A549 (cell line): ENCODE data around the gene SCUBE1. TPM values are rescaled to one million over a fixed set of nuclear protein-coding genes. Genes with fewer than 3 reads are reported as not detected.

ENCODE experiments used
- ATAC-seq, 2 experiments: fragments of 200-7000 bp in 1 of 2; fragments of >200 bp in 1 of 2; cut with Nextera tagmentation in 1 of 2; cut with Tn5 transposase in 1 of 2; 3 replicates each; pipeline versions ENCODE4 v1.8.0 to v1.9.1; 2018 to 2020; ENCODE audit warnings: mild to moderate bottlenecking in 1 of 2, moderate library complexity in 1 of 2
- CTCF ChIA-PET: fragments of 300-600 bp; sonication (Branson Sonifier 250); formaldehyde crosslinking; extraction: SDS; loops from one replicate; lab custom pipeline; 2021; ENCODE audit warnings: antibody characterized with exemption, inconsistent platforms; lab: Yijun Ruan, JAX
- POLR2A ChIA-PET: fragments of 350-600 bp; formaldehyde crosslinking; extraction: SDS; loops from one replicate; lab custom pipeline; 2021; ENCODE audit warnings: antibody characterized with exemption, inconsistent platforms; lab: Yijun Ruan, JAX
- DNase-seq, 2 experiments: peaks; one replicate each; pipeline versions ENCODE4 v3.0.0 to v3.0.0-alpha.2; 2011 to 2016; ENCODE audit warnings: low read depth in 1 of 2, low spot score in 1 of 2
- FAIRE-seq: peaks from 2 replicates; lab custom pipeline; 2011; peaks lifted over from hg19 to GRCh38; lab: Jason Lieb, UNC
- H3K27ac ChIP-seq, 2 experiments: fragments of >200 bp; sonication (Bioruptor Twin); formaldehyde crosslinking; 3 replicates each; pipeline ENCODE4 v1.5.1; 2016 to 2017
- H3K4me1 ChIP-seq: fragments of >200 bp; sonication (Bioruptor Twin); formaldehyde crosslinking; 3 replicates; pipeline ENCODE4 v1.6.1; 2016
- H3K4me2 ChIP-seq: fragments of >200 bp; sonication (Bioruptor Twin); formaldehyde crosslinking; 3 replicates; pipeline ENCODE4 v1.6.1; 2016
- H3K4me3 ChIP-seq: fragments of >200 bp; sonication (Bioruptor Twin); formaldehyde crosslinking; 3 replicates; pipeline ENCODE4 v1.5.1; 2016
- H3K9me3 ChIP-seq: fragments of >200 bp; sonication (Bioruptor Twin); formaldehyde crosslinking; 3 replicates; pipeline ENCODE4 v1.6.1; 2016
- CHD2 ChIP-seq: fragments of 150-350 bp; IDR thresholded peaks from 2 replicates; pipeline ENCODE4 v1.6.1; 2014; ENCODE audit warnings: low read length; ENCODE audit not compliant: partially characterized antibody
- CHD4 ChIP-seq: fragments of 200-600 bp; sonication (generic); IDR thresholded peaks from 2 replicates; pipeline ENCODE4 v1.6.1; 2016; ENCODE audit warnings: antibody characterized with exemption, mild to moderate bottlenecking, borderline replicate concordance
- EHMT2 ChIP-seq: fragments of 200-600 bp; sonication (generic); IDR thresholded peaks from 2 replicates; pipeline ENCODE4 v1.6.1; 2016; ENCODE audit warnings: antibody characterized with exemption, low read depth, mild to moderate bottlenecking, moderate library complexity
- FOSB ChIP-seq: fragments of 250-450 bp; sonication (Bioruptor Pico); IDR thresholded peaks from 2 replicates; pipeline ENCODE4 v1.5.0; 2020; ENCODE audit warnings: mild to moderate bottlenecking, moderate library complexity
- FOXS1 ChIP-seq: fragments of 250-450 bp; sonication (Bioruptor Pico); IDR thresholded peaks from 2 replicates; pipeline ENCODE4 v1.5.0; 2020; ENCODE audit warnings: mild to moderate bottlenecking, moderate library complexity
- HOXA7 ChIP-seq: fragments of 250-450 bp; sonication (Bioruptor Pico); IDR thresholded peaks from 2 replicates; pipeline ENCODE4 v1.5.0; 2020; ENCODE audit warnings: mild to moderate bottlenecking, moderate library complexity
- HOXB5 ChIP-seq: fragments of 250-450 bp; sonication (Bioruptor Pico); IDR thresholded peaks from 2 replicates; pipeline ENCODE4 v1.5.0; 2020; ENCODE audit warnings: mild to moderate bottlenecking, moderate library complexity
- KDM1A ChIP-seq: fragments of 200-600 bp; sonication (generic); IDR thresholded peaks from 2 replicates; pipeline ENCODE4 v1.6.1; 2016; ENCODE audit warnings: low read depth, mild to moderate bottlenecking
- KDM5A ChIP-seq: fragments of 200-600 bp; sonication (generic); IDR thresholded peaks from 2 replicates; pipeline ENCODE4 v1.6.1; 2016; ENCODE audit warnings: antibody characterized with exemption, mild to moderate bottlenecking
- PHF8 ChIP-seq: fragments of 200-600 bp; sonication (generic); IDR thresholded peaks from 2 replicates; pipeline ENCODE4 v1.6.1; 2016; ENCODE audit warnings: low read depth, mild to moderate bottlenecking, antibody characterized with exemption, moderate library complexity, borderline replicate concordance
- RAD21 ChIP-seq, 2 experiments: fragments of >200 bp in 1 of 2; sonication (Bioruptor Twin) in 1 of 2; formaldehyde crosslinking in 1 of 2; IDR thresholded peaks in 1 of 2; conservative IDR thresholded peaks in 1 of 2; 2 replicates in 1 of 2; 3 replicates in 1 of 2; pipeline ENCODE4 v1.6.1; 2012 to 2018; ENCODE audit warnings: inconsistent platforms in 1 of 2
- RARB ChIP-seq: fragments of 250-450 bp; sonication (Bioruptor Pico); IDR thresholded peaks from 2 replicates; pipeline ENCODE4 v1.8.0; 2021; ENCODE audit warnings: mild to moderate bottlenecking, moderate library complexity
- RNF2 ChIP-seq: fragments of 200-600 bp; sonication (generic); IDR thresholded peaks from 2 replicates; pipeline ENCODE4 v1.6.1; 2016; ENCODE audit warnings: low read depth, mild to moderate bottlenecking, antibody characterized with exemption, moderate library complexity, borderline replicate concordance
- SREBF2 ChIP-seq: fragments of 450-650 bp; IDR thresholded peaks from 2 replicates; pipeline ENCODE4 v1.6.1; 2014; ENCODE audit warnings: mild to moderate bottlenecking, moderate library complexity
- TFCP2L1 ChIP-seq: fragments of 250-450 bp; sonication (Bioruptor Pico); IDR thresholded peaks from 2 replicates; pipeline ENCODE4 v1.5.0; 2021; ENCODE audit warnings: mild to moderate bottlenecking
- ZC3H11A ChIP-seq: fragments of 450-650 bp; IDR thresholded peaks from 2 replicates; pipeline ENCODE4 v1.6.1; 2014; ENCODE audit warnings: antibody characterized with exemption, mild to moderate bottlenecking
- ZFP36 ChIP-seq: fragments of 450-650 bp; IDR thresholded peaks from 2 replicates; pipeline ENCODE4 v1.6.1; 2014; ENCODE audit warnings: borderline replicate concordance; ENCODE audit not compliant: partially characterized antibody
- ZNF302 ChIP-seq: fragments of 250-450 bp; sonication (Bioruptor Pico); IDR thresholded peaks from 2 replicates; pipeline ENCODE4 v1.9.0; 2021; ENCODE audit warnings: inconsistent platforms, mild to moderate bottlenecking, moderate library complexity
- ZSCAN20 ChIP-seq: fragments of 250-450 bp; sonication (Bioruptor Pico); IDR thresholded peaks from 2 replicates; pipeline ENCODE4 v1.8.0; 2022; ENCODE audit warnings: mild to moderate bottlenecking, moderate library complexity
- WGBS: methylation state at CpG from one replicate; pipeline ENCODE4 v1.1.6; 2017; ENCODE audit errors: missing lambda C conversion rate; 5-methylcytosine and 5-hydroxymethylcytosine counted together
- polyA plus RNA-seq, 4 experiments: library from polyadenylated mRNA; depleted of rRNA in 3 of 4; stranded (reverse); fragments of >200 nt; fragmentation: RNase III in 1 of 4; extraction: RNeasy Plus Mini Kit Qiagen cat#74134 plus additional on column Dnase treatment in 1 of 4; gene quantifications; 2 replicates in 3 of 4; 3 replicates in 1 of 4; pipeline ENCODE4 v1.2.3, GENCODE V29; 2011 to 2017
- TF ChIP-seq, protein P1 (sequence below): IDR thresholded peaks from 2 replicates; pipeline ENCODE4 v1.6.1; 2012; ENCODE audit warnings: low read depth, borderline replicate concordance
- TF ChIP-seq, protein P2 (sequence below): fragments of 150-350 bp; IDR thresholded peaks from 2 replicates; pipeline ENCODE4 v1.6.1; 2014; ENCODE audit warnings: low read depth, mild to moderate bottlenecking, low read length
- TF ChIP-seq, protein P3 (sequence below): fragments of 250-450 bp; sonication (Bioruptor Pico); IDR thresholded peaks from 2 replicates; pipeline ENCODE4 v1.5.0; 2020; ENCODE audit warnings: low read depth, mild to moderate bottlenecking, moderate library complexity
- TF ChIP-seq, protein P4 (sequence below): fragments of >200 bp; sonication (Bioruptor Twin); formaldehyde crosslinking; IDR thresholded peaks from 3 replicates; pipeline ENCODE4 v1.5.1; 2016

The SCUBE1 gene
- polyA plus RNA-seq, 2 of the 4 experiments (the other 2 are of a cell fraction): 0.01 to 0.12 TPM

DNA sequence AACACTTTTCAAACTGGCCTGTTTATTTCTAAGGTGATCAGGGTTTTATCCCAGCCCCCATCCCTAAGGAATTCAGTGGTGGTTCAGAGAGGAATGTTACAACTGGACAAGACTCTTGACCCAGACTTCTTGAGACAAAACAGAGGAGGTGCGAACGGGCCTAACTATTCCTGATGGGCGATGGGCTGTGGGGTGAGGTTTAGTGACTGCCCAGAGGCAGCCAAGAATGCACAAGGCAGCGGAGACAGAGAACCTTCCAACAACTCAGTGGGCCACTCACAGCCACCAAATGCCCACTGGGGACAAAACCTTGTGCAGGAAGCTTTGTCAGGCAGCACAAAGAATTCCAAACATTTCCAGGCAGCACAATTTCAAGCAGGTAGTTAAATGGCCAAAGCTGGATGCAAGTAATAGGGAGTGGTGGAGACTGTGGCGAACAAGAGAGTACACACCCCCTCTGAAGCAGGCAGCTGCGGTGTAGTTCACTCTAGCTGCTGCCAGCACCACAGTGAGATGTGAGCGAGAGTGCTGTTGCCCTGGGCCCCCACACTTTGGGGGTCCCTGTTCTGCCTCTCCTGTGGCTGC, 29.2 kb downstream of the SCUBE1 start:
- 48% methylated on average over 7 of the region's 7 CpGs for WGBS
- TF ChIP-seq ZC3H11A (no peak), CHD2 (no peak), ZSCAN20 (CRISPR knock-in tag) (no peak)
- FAIRE-seq: no peak

DNA sequence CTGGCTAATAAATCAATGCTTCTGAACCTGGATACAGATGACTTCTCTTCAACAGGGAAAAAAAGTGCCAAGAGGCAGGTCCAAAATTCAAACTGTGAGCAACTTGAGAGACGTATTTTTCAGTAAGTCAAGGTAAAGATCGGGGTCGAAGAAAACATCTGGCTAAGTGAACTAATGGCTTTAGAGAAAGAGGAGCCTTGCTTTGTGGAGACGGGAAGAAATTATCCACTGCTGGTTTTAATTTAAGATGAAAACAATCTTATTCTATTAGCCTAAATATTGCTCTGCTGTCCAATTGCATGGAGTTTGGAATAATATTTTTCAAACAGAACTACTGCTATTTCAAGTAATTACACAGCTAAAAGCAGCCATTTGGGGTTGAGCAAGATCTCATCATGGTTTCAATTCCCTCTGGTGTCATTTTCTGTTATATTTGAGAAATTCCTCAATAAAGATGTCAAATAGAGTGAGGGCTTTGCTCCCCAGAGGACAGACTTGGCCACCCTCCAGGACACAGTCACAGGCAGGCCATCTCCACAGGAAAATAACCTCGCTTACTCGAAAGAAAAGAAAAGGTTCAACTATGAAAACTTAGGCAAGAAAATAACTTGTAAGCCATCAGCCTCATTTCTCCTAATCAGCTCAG, 29.8 kb downstream of the SCUBE1 start:
- H3K9me3 ChIP-seq: no peaks in the 10 kb centered on the region
- no peak for ATAC-seq
- TF ChIP-seq, protein P1, sequence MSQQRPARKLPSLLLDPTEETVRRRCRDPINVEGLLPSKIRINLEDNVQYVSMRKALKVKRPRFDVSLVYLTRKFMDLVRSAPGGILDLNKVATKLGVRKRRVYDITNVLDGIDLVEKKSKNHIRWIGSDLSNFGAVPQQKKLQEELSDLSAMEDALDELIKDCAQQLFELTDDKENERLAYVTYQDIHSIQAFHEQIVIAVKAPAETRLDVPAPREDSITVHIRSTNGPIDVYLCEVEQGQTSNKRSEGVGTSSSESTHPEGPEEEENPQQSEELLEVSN: no peak
- no peak for TF ChIP-seq FOXS1 (CRISPR knock-in tag)
- TF ChIP-seq ZFP36: no peak
- TF ChIP-seq FOSB (CRISPR knock-in tag): no peak
- no peak for TF ChIP-seq RNF2
- TF ChIP-seq, protein P2, sequence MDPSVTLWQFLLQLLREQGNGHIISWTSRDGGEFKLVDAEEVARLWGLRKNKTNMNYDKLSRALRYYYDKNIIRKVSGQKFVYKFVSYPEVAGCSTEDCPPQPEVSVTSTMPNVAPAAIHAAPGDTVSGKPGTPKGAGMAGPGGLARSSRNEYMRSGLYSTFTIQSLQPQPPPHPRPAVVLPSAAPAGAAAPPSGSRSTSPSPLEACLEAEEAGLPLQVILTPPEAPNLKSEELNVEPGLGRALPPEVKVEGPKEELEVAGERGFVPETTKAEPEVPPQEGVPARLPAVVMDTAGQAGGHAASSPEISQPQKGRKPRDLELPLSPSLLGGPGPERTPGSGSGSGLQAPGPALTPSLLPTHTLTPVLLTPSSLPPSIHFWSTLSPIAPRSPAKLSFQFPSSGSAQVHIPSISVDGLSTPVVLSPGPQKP: no peak
- TF ChIP-seq KDM5A: no peak
- TF ChIP-seq KDM1A: no peak
- TF ChIP-seq HOXA7 (CRISPR knock-in tag): no peak
- TF ChIP-seq HOXB5 (CRISPR knock-in tag): no peak
- TF ChIP-seq PHF8: no peak
- TF ChIP-seq, protein P3, sequence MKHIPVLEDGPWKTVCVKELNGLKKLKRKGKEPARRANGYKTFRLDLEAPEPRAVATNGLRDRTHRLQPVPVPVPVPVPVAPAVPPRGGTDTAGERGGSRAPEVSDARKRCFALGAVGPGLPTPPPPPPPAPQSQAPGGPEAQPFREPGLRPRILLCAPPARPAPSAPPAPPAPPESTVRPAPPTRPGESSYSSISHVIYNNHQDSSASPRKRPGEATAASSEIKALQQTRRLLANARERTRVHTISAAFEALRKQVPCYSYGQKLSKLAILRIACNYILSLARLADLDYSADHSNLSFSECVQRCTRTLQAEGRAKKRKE: no peak
- no peak for TF ChIP-seq SREBF2
- TF ChIP-seq CHD4: no peak
- no peak for TF ChIP-seq RARB (CRISPR knock-in tag)
- TF ChIP-seq, protein P4, sequence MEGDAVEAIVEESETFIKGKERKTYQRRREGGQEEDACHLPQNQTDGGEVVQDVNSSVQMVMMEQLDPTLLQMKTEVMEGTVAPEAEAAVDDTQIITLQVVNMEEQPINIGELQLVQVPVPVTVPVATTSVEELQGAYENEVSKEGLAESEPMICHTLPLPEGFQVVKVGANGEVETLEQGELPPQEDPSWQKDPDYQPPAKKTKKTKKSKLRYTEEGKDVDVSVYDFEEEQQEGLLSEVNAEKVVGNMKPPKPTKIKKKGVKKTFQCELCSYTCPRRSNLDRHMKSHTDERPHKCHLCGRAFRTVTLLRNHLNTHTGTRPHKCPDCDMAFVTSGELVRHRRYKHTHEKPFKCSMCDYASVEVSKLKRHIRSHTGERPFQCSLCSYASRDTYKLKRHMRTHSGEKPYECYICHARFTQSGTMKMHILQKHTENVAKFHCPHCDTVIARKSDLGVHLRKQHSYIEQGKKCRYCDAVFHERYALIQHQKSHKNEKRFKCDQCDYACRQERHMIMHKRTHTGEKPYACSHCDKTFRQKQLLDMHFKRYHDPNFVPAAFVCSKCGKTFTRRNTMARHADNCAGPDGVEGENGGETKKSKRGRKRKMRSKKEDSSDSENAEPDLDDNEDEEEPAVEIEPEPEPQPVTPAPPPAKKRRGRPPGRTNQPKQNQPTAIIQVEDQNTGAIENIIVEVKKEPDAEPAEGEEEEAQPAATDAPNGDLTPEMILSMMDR: no peak
- TF ChIP-seq TFCP2L1 (CRISPR knock-in tag): no peak
- no peak for TF ChIP-seq ZNF302
- no peak for TF ChIP-seq EHMT2
- no peak for TF ChIP-seq RAD21 (conservative IDR thresholded peaks at IDR 0.05 in 1 of 2, IDR thresholded peaks at IDR 0.05 in 1 of 2)
- TF ChIP-seq, all 56 proteins: peak for 0
- Histone ChIP-seq H3K4me3 (no peak overlapping the region), H3K27ac (no peak overlapping the region), H3K4me1 (no peaks in the 10 kb centered on the region), H3K4me2 (no peak overlapping the region)
- POLR2A ChIA-PET: no interaction called here
- DNase-seq (no peak), FAIRE-seq (no peak)
- CTCF ChIA-PET: interaction anchor here (2.0 to 2.2 kb wide), 2 partner anchors 33 to 39 kb away, joined by 7 to 9 read pairs; no protein-coding TSS in a partner anchor
- WGBS: 80% methylated on average over 6 of the region's 6 CpGs

More for the DNA sequence above, 29.2 kb downstream of the SCUBE1 start:
- ChIA-PET CTCF (interaction anchor here (2.0 to 2.2 kb wide), 2 partner anchors 32 to 40 kb away, joined by 7 to 9 read pairs; no protein-coding TSS in a partner anchor), POLR2A (no interaction called here)
- no peak for ATAC-seq
- Histone ChIP-seq H3K4me3 (no peak overlapping the region), H3K27ac (no peak overlapping the region), H3K9me3 (no peaks in the 10 kb centered on the region), H3K4me2 (no peak overlapping the region), H3K4me1 (no peaks in the 10 kb centered on the region)
- no peak for DNase-seq
